OCI-LY7 (cell line): Measurements from ENCODE around the gene KCNMA1.

Experiments used
- CTCF ChIP-seq: fragments of 200-600 bp; sonication (generic); conservative IDR thresholded peaks from 2 replicates; pipeline ENCODE4 v1.5.1; 2014; ENCODE audit warnings: mild to moderate bottlenecking, antibody characterized with exemption, low read length, moderate library complexity, mixed read lengths
- EZH2phosphoT487 ChIP-seq: fragments of 200-600 bp; sonication (generic); IDR thresholded peaks from 2 replicates; pipeline ENCODE4 v1.6.1; 2018; ENCODE audit warnings: low read depth, borderline replicate concordance, mild to moderate bottlenecking, mixed run types, antibody characterized with exemption, low read length, moderate library complexity, mixed read lengths

- no peak for TF ChIP-seq CTCF
- TF ChIP-seq EZH2phosphoT487 = no peak
Measured at GRCh38 chr10:77049896-77050295, 587.7 kb downstream of the KCNMA1 start.
